GM23248 (cell line): Measurements from ENCODE around the gene SPATA25. TPM values are rescaled to one million over a fixed set of nuclear protein-coding genes. Genes with fewer than 3 reads are reported as not detected.

Source experiments
- DNase-seq: peaks from one replicate; pipeline ENCODE4 v3.0.0-alpha.2; 2015
- H2AFZ ChIP-seq: fragments of 200-600 bp; sonication (generic); 2 replicates; pipeline ENCODE4 v1.6.1; 2016; ENCODE audit warnings: antibody characterized with exemption
- H3F3A ChIP-seq: fragments of 200-600 bp; sonication (generic); 2 replicates; pipeline ENCODE4 v1.6.1; 2016; ENCODE audit warnings: mild to moderate bottlenecking, antibody characterized with exemption, mixed run types; ENCODE audit not compliant: insufficient read depth
- H3K27ac ChIP-seq: fragments of 200-600 bp; sonication (generic); 2 replicates; pipeline ENCODE4 v1.5.1; 2016; ENCODE audit warnings: mild to moderate bottlenecking
- H3K27me3 ChIP-seq: fragments of 200-600 bp; sonication (generic); replicated peaks from 2 replicates; pipeline ENCODE4 v1.6.1; 2016; ENCODE audit warnings: mild to moderate bottlenecking; ENCODE audit not compliant: insufficient read depth
- H3K36me3 ChIP-seq: fragments of 200-600 bp; sonication (generic); 2 replicates; pipeline ENCODE4 v1.6.1; 2016; ENCODE audit warnings: low read depth, mild to moderate bottlenecking
- H3K4me1 ChIP-seq: fragments of 200-600 bp; sonication (generic); 2 replicates; pipeline ENCODE4 v1.6.1; 2016; ENCODE audit warnings: mild to moderate bottlenecking; ENCODE audit not compliant: insufficient read depth
- H3K4me2 ChIP-seq: fragments of 200-600 bp; sonication (generic); one replicate; pipeline ENCODE4 v1.6.1; 2016; ENCODE audit warnings: mild to moderate bottlenecking; ENCODE audit not compliant: unreplicated experiment
- H3K4me3 ChIP-seq: fragments of 200-600 bp; sonication (generic); 2 replicates; pipeline ENCODE4 v1.5.1; 2016; ENCODE audit warnings: mild to moderate bottlenecking
- H3K79me2 ChIP-seq: fragments of 200-600 bp; sonication (generic); 2 replicates; pipeline ENCODE4 v1.6.1; 2016; ENCODE audit warnings: mild to moderate bottlenecking; ENCODE audit not compliant: insufficient read depth
- H3K9ac ChIP-seq: fragments of 200-600 bp; sonication (generic); 2 replicates; pipeline ENCODE4 v1.6.1; 2016; ENCODE audit warnings: mild to moderate bottlenecking
- H3K9me2 ChIP-seq: fragments of 200-600 bp; sonication (generic); 2 replicates; pipeline ENCODE4 v1.6.1; 2016; ENCODE audit warnings: mixed run types, mild to moderate bottlenecking, moderate library complexity; ENCODE audit not compliant: insufficient read depth
- H3K9me3 ChIP-seq: fragments of 200-600 bp; sonication (generic); one replicate; pipeline ENCODE4 v1.6.1; 2017; ENCODE audit warnings: low read depth
- H4K20me1 ChIP-seq: fragments of 200-600 bp; sonication (generic); 2 replicates; pipeline ENCODE4 v1.6.0; 2016; ENCODE audit not compliant: insufficient read depth
- EZH2 ChIP-seq: fragments of 200-600 bp; sonication (generic); IDR thresholded peaks from 2 replicates; pipeline ENCODE4 v1.6.1; 2018; ENCODE audit warnings: antibody characterized with exemption, mild to moderate bottlenecking; ENCODE audit not compliant: insufficient read depth, poor library complexity, severe bottlenecking
- EZH2phosphoT487 ChIP-seq: fragments of 200-600 bp; sonication (generic); IDR thresholded peaks from 2 replicates; pipeline ENCODE4 v1.6.1; 2018; ENCODE audit warnings: antibody characterized with exemption, moderate library complexity, mild to moderate bottlenecking, low read depth; ENCODE audit not compliant: insufficient read depth
- WGBS, 2 experiments: methylation state at CpG; one replicate each; pipeline ENCODE4 v1.1.6; 2015 to 2017; ENCODE audit warnings: low lambda C conversion rate in 2 of 2, low coverage in 1 of 2; ENCODE audit errors: missing lambda C conversion rate in 2 of 2; 5-methylcytosine and 5-hydroxymethylcytosine counted together
- in situ Hi-C: fragments of 300-500 bp; cut with MboI; formaldehyde crosslinking; loops from 2 replicates; pipeline ENCODE4 v1.15.0; 2020
- polyA plus RNA-seq: library from polyadenylated mRNA; unstranded; fragments of >200 nt; fragmentation: Nextera tagmentation; extraction: Ambion mirVana; gene quantifications from 2 replicates; pipeline ENCODE4 v1.2.1, GENCODE V29; 2016
- total RNA-seq: library from RNA; depleted of rRNA; stranded (reverse); fragments of >200 nt; shearing (Covaris generic); gene quantifications from 2 replicates; pipeline ENCODE4 v1.2.3, GENCODE V29; 2014

Gene SPATA25
- total and polyA plus RNA-seq, 2 experiments from 2014 or later = not detected

GRCh38 chr20:45872626-45873025 is 14.8 kb downstream of the SPATA25 start:
- Histone ChIP-seq H3F3A (peaks cover 7% of the 10 kb centered on the region; the same call in 1 of the 2 replicates), H3K36me3 (no peaks in the 10 kb centered on the region), H3K4me2 (no peak overlapping the region), H3K9me2 (no peaks in the 10 kb centered on the region), H3K9ac (no peak overlapping the region), H4K20me1 (no peaks in the 10 kb centered on the region), H3K79me2 (0 out of 2 replicates have a peak, but pooled peaks cover 3% of the 10 kb centered on the region), H3K9me3 (no peaks in the 10 kb centered on the region), H2AFZ (no peak overlapping the region), H3K4me1 (peaks cover 9% of the 10 kb centered on the region), H3K27me3 (no peaks in the 10 kb centered on the region), H3K27ac (no peak overlapping the region), H3K4me3 (no peak overlapping the region)
- in situ Hi-C loops = no loop called here
- no peak for DNase-seq
- TF ChIP-seq EZH2 (no peak), EZH2phosphoT487 (no peak)
- 84 to 92% methylated on average over 4 of the region's 4 CpGs for WGBS, 2 experiments

GRCh38 chr20:45867819-45868176 is 19.6 kb downstream of the SPATA25 start:
- TF ChIP-seq EZH2phosphoT487 = no peak
- TF ChIP-seq EZH2 = no peak
- H3K27ac ChIP-seq = peak overlapping the region; percentile 75
- H3K4me1 ChIP-seq = peaks cover 15% of the 10 kb centered on the region
- no peaks in the 10 kb centered on the region for H3K36me3 ChIP-seq
- H3F3A ChIP-seq = peaks cover 14% of the 10 kb centered on the region; the same call in 1 of the 2 replicates
- in situ Hi-C loops = no loop called here
- peak; percentile 82 for DNase-seq
- 0 out of 2 replicates have a peak, but pooled peaks cover 3% of the 10 kb centered on the region for H3K79me2 ChIP-seq
- H3K27me3 ChIP-seq = no peaks in the 10 kb centered on the region
- H3K9ac ChIP-seq = peak overlapping the region; percentile 49
- H3K9me3 ChIP-seq = no peaks in the 10 kb centered on the region
- H3K4me2 ChIP-seq = peak overlapping the region; percentile 62
- no peaks in the 10 kb centered on the region for H3K9me2 ChIP-seq
- no peaks in the 10 kb centered on the region for H4K20me1 ChIP-seq
- peak overlapping the region; percentile 19; the same call in 1 of the 2 replicates for H3K4me3 ChIP-seq
- no peak overlapping the region for H2AFZ ChIP-seq

DNA sequence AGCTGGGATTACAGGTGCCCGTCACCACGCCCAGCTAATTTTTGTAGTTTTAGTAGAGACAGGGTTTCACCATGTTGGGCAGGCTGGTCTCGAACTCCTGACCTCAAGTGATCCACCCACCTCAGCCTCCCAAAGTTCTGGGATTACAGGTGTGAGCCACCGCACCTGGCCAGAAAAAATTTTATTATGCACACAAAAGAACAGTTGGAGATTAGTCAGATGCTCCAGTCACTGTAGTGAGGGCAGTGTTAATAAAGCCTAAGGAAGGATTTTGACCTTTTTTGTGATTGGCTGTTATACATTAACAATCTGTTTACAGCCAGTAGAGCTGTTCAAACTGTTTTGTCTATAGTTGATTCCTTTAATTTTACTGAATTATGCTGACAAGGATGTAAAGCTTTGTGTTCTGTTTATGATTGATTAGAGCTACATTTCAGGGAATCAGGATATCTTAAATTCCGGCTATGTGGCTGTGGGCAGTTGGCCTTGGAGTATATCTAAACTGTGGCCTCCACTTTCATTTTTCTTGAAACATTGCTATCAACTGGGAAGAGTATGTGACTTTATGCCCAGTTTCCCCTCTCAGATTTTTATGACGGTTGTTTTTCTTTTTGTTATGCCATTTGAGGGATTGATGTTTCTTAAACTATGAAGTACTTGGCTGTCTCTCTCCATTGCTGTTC is 20.1 kb downstream of the SPATA25 start:
- Histone ChIP-seq H2AFZ (no peak overlapping the region), H3K9ac (peak overlapping the region; percentile 49), H3K4me3 (peak overlapping the region; percentile 19; the same call in 1 of the 2 replicates)

GRCh38 chr20:45866454-45866853 is 21.0 kb downstream of the SPATA25 start:
- Histone ChIP-seq H3K9ac (no peak overlapping the region), H3F3A (peaks cover 14% of the 10 kb centered on the region; the same call in 1 of the 2 replicates), H2AFZ (no peak overlapping the region), H3K4me2 (no peak overlapping the region), H3K27ac (no peak overlapping the region), H3K79me2 (0 out of 2 replicates have a peak, but pooled peaks cover 3% of the 10 kb centered on the region), H3K9me2 (no peaks in the 10 kb centered on the region), H3K4me1 (peaks cover 15% of the 10 kb centered on the region), H3K36me3 (no peaks in the 10 kb centered on the region), H3K9me3 (no peaks in the 10 kb centered on the region), H3K27me3 (no peaks in the 10 kb centered on the region), H4K20me1 (no peaks in the 10 kb centered on the region), H3K4me3 (no peak overlapping the region)
- 95 to 96% methylated on average over 5 of the region's 5 CpGs for WGBS, 2 experiments
- DNase-seq = no peak
- TF ChIP-seq EZH2 = no peak
- TF ChIP-seq EZH2phosphoT487 = no peak
- in situ Hi-C loops = no loop called here

More for the DNA sequence above, 20.1 kb downstream of the SPATA25 start:
- in situ Hi-C loops = no loop called here
- no peak for DNase-seq
- Histone ChIP-seq H3K9me3 (no peaks in the 10 kb centered on the region), H3K27ac (peak overlapping the region; percentile 75), H3F3A (peaks cover 14% of the 10 kb centered on the region; the same call in 1 of the 2 replicates), H3K4me1 (peaks cover 15% of the 10 kb centered on the region), H3K9me2 (no peaks in the 10 kb centered on the region), H3K79me2 (0 out of 2 replicates have a peak, but pooled peaks cover 3% of the 10 kb centered on the region), H4K20me1 (no peaks in the 10 kb centered on the region), H3K4me2 (peak overlapping the region; percentile 62), H3K36me3 (no peaks in the 10 kb centered on the region), H3K27me3 (no peaks in the 10 kb centered on the region)
- TF ChIP-seq EZH2 (no peak), EZH2phosphoT487 (no peak)
- WGBS, 2 experiments = 93 to 94% methylated on average over 6 of the region's 6 CpGs
